HepG2 (cell line): ENCODE results near the gene MAN1B1. TPM values are rescaled to one million over a fixed set of nuclear protein-coding genes. Genes with fewer than 3 reads are reported as not detected.
A peak's percentile ranks its signal among the peaks of the same experiment; 100 is the strongest.

Source experiments
- AGO2 ChIP-seq: fragments of 200-400 bp; formaldehyde crosslinking; optimal IDR thresholded peaks from 2 replicates; pipeline ENCODE3; 2017; ENCODE audit warnings: mild to moderate bottlenecking, low read depth, low read length, moderate library complexity
- CENPBD1 ChIP-seq: sonication (generic); formaldehyde crosslinking; IDR thresholded peaks from 2 replicates; pipeline ENCODE4 v1.8.0; 2022; ENCODE audit warnings: missing genetic modification reagents, low read depth, mild to moderate bottlenecking, borderline replicate concordance
- CENPX ChIP-seq: sonication (generic); formaldehyde crosslinking; IDR thresholded peaks from 2 replicates; pipeline ENCODE4 v1.9.0; 2021; ENCODE audit warnings: mild to moderate bottlenecking, missing genetic modification reagents, moderate library complexity
- FLYWCH1 ChIP-seq: sonication (generic); formaldehyde crosslinking; IDR thresholded peaks from 2 replicates; pipeline ENCODE4 v1.8.1; 2023; ENCODE audit warnings: mild to moderate bottlenecking, missing genetic modification reagents
- GABPB1 ChIP-seq: IDR thresholded peaks from 2 replicates; pipeline ENCODE4 v1.6.1; 2016; ENCODE audit warnings: mild to moderate bottlenecking, missing genetic modification reagents, moderate library complexity, missing compliant biosample characterization
- SRSF4 ChIP-seq: fragments of 200-400 bp; formaldehyde crosslinking; IDR thresholded peaks from one replicate; pipeline ENCODE4 v1.6.1; 2018; ENCODE audit warnings: mild to moderate bottlenecking, low read depth, low read length, moderate library complexity; ENCODE audit not compliant: poor library complexity, severe bottlenecking
- TEAD2 ChIP-seq: sonication (generic); formaldehyde crosslinking; IDR thresholded peaks from 2 replicates; pipeline ENCODE4 v1.9.0; 2021; ENCODE audit warnings: missing genetic modification reagents
- THAP9 ChIP-seq: sonication (generic); formaldehyde crosslinking; IDR thresholded peaks from 2 replicates; pipeline ENCODE4; 2020; ENCODE audit warnings: missing genetic modification reagents, mild to moderate bottlenecking, borderline replicate concordance
- ZNF263 ChIP-seq: sonication (generic); formaldehyde crosslinking; IDR thresholded peaks from 2 replicates; pipeline ENCODE4 v1.4.0; 2020; ENCODE audit warnings: missing genetic modification reagents
- ZNF546 ChIP-seq: sonication (generic); formaldehyde crosslinking; conservative IDR thresholded peaks from 2 replicates; pipeline ENCODE4 v1.8.1; 2023; ENCODE audit warnings: mild to moderate bottlenecking, missing genetic modification reagents
- ZNF740 ChIP-seq: sonication (generic); formaldehyde crosslinking; IDR thresholded peaks from 2 replicates; pipeline ENCODE4 v1.4.0; 2020; ENCODE audit warnings: missing genetic modification reagents
- ZNF772 ChIP-seq: sonication (generic); formaldehyde crosslinking; IDR thresholded peaks from 2 replicates; pipeline ENCODE4 v1.5.0; 2020; ENCODE audit warnings: mild to moderate bottlenecking, missing genetic modification reagents
- ZNF83 ChIP-seq: sonication (generic); formaldehyde crosslinking; IDR thresholded peaks from 2 replicates; pipeline ENCODE4 v1.4.0; 2020; ENCODE audit warnings: missing genetic modification reagents, mild to moderate bottlenecking, borderline replicate concordance
- polyA plus RNA-seq, 8 experiments: library from polyadenylated mRNA; depleted of rRNA in 3 of 8; stranded (reverse) in 7 of 8; unstranded in 1 of 8; fragments of >200 nt; fragmentation: Illumina TruSeq in 4 of 8; extraction: Trizol in 4 of 8; gene quantifications; 2 replicates each; pipeline versions ENCODE4 v1.2.1 to v1.2.3, GENCODE V29; 2011 to 2016; ENCODE audit warnings: low read depth in 4 of 8, missing spikeins in 1 of 8, mixed read lengths in 1 of 8; ENCODE audit not compliant: insufficient read depth in 1 of 8
- total RNA-seq, 5 experiments: library from RNA; depleted of rRNA; stranded (reverse); fragments of >200 nt; fragmentation: Illumina TruSeq; extraction: Trizol; gene quantifications; 2 replicates each; pipeline ENCODE4 v1.2.3, GENCODE V29; 2016; ENCODE audit warnings: low read depth in 1 of 5
- TF ChIP-seq, protein P1 (sequence below): sonication (generic); formaldehyde crosslinking; IDR thresholded peaks from 2 replicates; pipeline ENCODE4 v1.4.0; 2020; ENCODE audit warnings: missing genetic modification reagents, mild to moderate bottlenecking, borderline replicate concordance
- TF ChIP-seq, protein P2 (sequence below): sonication (generic); formaldehyde crosslinking; IDR thresholded peaks from 2 replicates; pipeline ENCODE4 v1.5.1; 2020; ENCODE audit warnings: mild to moderate bottlenecking, missing genetic modification reagents
- TF ChIP-seq, protein P3 (sequence below): IDR thresholded peaks from 2 replicates; pipeline ENCODE4 v1.6.1; 2012; ENCODE audit warnings: inconsistent platforms

Gene MAN1B1
- total and polyA plus RNA-seq, 2 of the 13 experiments (the other 11 are each of a cell fraction or from before 2014, with no cell fraction given) = 48.9 to 59.5 TPM

GRCh38 chr9:137077758-137078693 lies 8.8 kb upstream of the MAN1B1 start (continued):
- TF ChIP-seq CENPBD1 (no peak), ZNF83 (CRISPR knock-in tag) (0 out of 2 replicates have a peak, but pooled peaks have one; percentile 36), ZNF740 (CRISPR knock-in tag) (no peak), ZNF772 (CRISPR knock-in tag) (0 out of 2 replicates have a peak, but pooled peaks have one; percentile 48), FLYWCH1 (CRISPR knock-in tag) (0 out of 2 replicates have a peak, but pooled peaks have one; percentile 22), CENPX (CRISPR knock-in tag) (no peak), THAP9 (CRISPR knock-in tag) (0 out of 2 replicates have a peak, but pooled peaks have one; percentile 16), AGO2 (peak; percentile 44), TEAD2 (CRISPR knock-in tag) (no peak), ZNF546 (CRISPR knock-in tag) (0 out of 2 replicates have a peak, but pooled peaks have one; percentile 18), GABPB1 (peak; percentile 20; the same call in 1 of the 2 replicates), SRSF4 (no peak), ZNF263 (CRISPR knock-in tag) (0 out of 2 replicates have a peak, but pooled peaks have one; percentile 40)
- TF ChIP-seq, protein P1, sequence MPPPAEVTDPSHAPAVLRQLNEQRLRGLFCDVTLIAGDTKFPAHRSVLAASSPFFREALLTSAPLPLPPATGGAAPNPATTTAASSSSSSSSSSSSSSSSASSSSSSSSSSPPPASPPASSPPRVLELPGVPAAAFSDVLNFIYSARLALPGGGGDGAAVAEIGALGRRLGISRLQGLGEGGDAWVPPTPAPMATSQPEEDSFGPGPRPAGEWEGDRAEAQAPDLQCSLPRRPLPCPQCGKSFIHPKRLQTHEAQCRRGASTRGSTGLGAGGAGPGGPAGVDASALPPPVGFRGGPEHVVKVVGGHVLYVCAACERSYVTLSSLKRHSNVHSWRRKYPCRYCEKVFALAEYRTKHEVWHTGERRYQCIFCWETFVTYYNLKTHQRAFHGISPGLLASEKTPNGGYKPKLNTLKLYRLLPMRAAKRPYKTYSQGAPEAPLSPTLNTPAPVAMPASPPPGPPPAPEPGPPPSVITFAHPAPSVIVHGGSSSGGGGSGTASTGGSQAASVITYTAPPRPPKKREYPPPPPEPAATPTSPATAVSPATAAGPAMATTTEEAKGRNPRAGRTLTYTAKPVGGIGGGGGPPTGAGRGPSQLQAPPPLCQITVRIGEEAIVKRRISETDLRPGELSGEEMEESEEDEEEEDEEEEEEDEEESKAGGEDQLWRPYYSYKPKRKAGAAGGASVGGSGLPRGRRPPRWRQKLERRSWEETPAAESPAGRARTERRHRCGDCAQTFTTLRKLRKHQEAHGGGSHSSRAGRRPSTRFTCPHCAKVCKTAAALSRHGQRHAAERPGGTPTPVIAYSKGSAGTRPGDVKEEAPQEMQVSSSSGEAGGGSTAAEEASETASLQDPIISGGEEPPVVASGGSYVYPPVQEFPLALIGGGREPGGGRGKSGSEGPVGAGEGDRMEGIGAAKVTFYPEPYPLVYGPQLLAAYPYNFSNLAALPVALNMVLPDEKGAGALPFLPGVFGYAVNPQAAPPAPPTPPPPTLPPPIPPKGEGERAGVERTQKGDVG = peak; percentile 80; the same call in 1 of the 2 replicates
- TF ChIP-seq, protein P2, sequence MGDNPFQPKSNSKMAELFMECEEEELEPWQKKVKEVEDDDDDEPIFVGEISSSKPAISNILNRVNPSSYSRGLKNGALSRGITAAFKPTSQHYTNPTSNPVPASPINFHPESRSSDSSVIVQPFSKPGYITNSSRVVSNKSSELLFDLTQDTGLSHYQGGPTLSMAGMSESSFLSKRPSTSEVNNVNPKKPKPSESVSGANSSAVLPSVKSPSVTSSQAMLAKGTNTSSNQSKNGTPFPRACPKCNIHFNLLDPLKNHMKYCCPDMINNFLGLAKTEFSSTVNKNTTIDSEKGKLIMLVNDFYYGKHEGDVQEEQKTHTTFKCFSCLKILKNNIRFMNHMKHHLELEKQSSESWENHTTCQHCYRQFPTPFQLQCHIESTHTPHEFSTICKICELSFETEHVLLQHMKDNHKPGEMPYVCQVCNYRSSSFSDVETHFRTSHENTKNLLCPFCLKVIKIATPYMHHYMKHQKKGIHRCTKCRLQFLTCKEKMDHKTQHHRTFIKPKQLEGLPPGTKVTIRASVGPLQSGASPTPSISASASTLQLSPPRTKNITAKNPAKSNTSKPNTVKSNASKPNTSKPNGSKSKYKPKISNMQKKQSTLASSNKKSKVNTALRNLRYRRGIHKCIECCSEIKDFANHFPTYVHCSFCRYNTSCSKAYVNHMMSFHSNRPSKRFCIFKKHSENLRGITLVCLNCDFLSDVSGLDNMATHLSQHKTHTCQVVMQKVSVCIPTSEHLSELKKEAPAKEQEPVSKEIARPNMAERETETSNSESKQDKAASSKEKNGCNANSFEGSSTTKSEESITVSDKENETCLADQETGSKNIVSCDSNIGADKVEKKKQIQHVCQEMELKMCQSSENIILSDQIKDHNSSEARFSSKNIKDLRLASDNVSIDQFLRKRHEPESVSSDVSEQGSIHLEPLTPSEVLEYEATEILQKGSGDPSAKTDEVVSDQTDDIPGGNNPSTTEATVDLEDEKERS (CRISPR knock-in tag) = 0 out of 2 replicates have a peak, but pooled peaks have one; percentile 29
- TF ChIP-seq, protein P3, sequence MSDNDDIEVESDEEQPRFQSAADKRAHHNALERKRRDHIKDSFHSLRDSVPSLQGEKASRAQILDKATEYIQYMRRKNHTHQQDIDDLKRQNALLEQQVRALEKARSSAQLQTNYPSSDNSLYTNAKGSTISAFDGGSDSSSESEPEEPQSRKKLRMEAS = 0 out of 2 replicates have a peak, but pooled peaks have one; percentile 7
